Breast epithelium (tissue), 3 donors: ENCODE results near the gene MYO18B.

ENCODE experiments used
- CTCF ChIP-seq, 3 donors: fragments of 450-650 bp; IDR thresholded peaks; one replicate each; pipeline ENCODE4 v1.5.1; 2016 to 2017; ENCODE audit warnings: antibody characterized with exemption in 3 of 3, mild to moderate bottlenecking in 3 of 3, moderate library complexity in 3 of 3
- POLR2AphosphoS5 ChIP-seq, 3 donors: sonication (generic); formaldehyde crosslinking; IDR thresholded peaks; one replicate each; pipeline ENCODE4 v1.6.1; 2017; ENCODE audit warnings: antibody characterized with exemption in 3 of 3

GRCh38 chr22:25763239-25763777 lies 21.3 kb downstream of the MYO18B start:
- TF ChIP-seq CTCF (IDR thresholded peaks at IDR 0.05) = no peak
- TF ChIP-seq POLR2AphosphoS5 (IDR thresholded peaks at IDR 0.05) = no peak
